Measurements from ENCODE around the gene TRIM2.

DNA sequence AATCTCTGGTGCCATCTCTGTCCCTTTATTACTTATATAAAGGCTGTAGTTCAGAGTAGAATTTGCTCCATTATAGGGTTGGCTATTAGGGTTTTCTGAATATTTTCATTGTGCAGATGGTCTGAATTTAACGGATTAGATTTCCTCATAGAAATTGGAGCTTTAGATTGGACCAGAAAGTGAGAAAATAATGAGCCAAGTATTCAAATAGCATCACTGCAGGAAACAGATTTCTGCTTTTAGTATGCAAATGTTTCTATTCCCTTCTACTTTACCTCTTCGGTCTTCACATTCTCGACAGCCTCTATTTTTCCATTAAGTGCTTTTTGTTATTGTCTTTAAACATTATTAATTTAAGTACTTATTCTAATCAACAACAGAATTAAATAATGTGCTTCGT is 55.4 kb downstream of the TRIM2 start:
- no peak for TF ChIP-seq EZH2 (optimal IDR thresholded peaks at IDR 0.05; ENCODE audit: low read depth, low read length)
- TF ChIP-seq, protein P1, sequence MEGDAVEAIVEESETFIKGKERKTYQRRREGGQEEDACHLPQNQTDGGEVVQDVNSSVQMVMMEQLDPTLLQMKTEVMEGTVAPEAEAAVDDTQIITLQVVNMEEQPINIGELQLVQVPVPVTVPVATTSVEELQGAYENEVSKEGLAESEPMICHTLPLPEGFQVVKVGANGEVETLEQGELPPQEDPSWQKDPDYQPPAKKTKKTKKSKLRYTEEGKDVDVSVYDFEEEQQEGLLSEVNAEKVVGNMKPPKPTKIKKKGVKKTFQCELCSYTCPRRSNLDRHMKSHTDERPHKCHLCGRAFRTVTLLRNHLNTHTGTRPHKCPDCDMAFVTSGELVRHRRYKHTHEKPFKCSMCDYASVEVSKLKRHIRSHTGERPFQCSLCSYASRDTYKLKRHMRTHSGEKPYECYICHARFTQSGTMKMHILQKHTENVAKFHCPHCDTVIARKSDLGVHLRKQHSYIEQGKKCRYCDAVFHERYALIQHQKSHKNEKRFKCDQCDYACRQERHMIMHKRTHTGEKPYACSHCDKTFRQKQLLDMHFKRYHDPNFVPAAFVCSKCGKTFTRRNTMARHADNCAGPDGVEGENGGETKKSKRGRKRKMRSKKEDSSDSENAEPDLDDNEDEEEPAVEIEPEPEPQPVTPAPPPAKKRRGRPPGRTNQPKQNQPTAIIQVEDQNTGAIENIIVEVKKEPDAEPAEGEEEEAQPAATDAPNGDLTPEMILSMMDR (IDR thresholded peaks at IDR 0.05; ENCODE audit: low read length) = no peak
